ENCODE measurements around the gene NOB1. TPM values are rescaled to one million over a fixed set of nuclear protein-coding genes. Genes with fewer than 3 reads are reported as not detected.

NOB1 gene
- total RNA-seq (ENCODE audit: low replicate concordance) = 52.3 and 60.3 TPM in 2 replicates
- long read RNA-seq, transcript NOB1-201 (9 exons, 1,734 nt) = major isoform, 262 of 274 reads
- long read RNA-seq, partial matches to known transcripts = 3 of 274 reads
- long read RNA-seq, other reads (novel, unspliced or antisense) = 9 of 274 reads

- peaks cover 8% of the 10 kb centered on the region for H3K4me1 Mint-ChIP-seq (ENCODE audit: unreplicated experiment)
- peak within 1 kb of the TSS; percentile 100 for H3K4me3 Mint-ChIP-seq
- H3K27ac Mint-ChIP-seq = peak within 1 kb of the TSS; percentile 99
- peak; percentile 98 for TF ChIP-seq CTCF (conservative IDR thresholded peaks at IDR 0.05)
- H3K36me3 Mint-ChIP-seq = peaks cover 12% of the 10 kb centered on the region
- DNase-seq (ENCODE audit: extremely low spot score, unreplicated experiment) = peak; percentile 97
- peaks cover 6% of the 10 kb centered on the region for H3K27me3 Mint-ChIP-seq
- H3K9me3 Mint-ChIP-seq = no peaks in the 10 kb centered on the region
Observed at GRCh38 chr16:69754469-69755310, at the start of gene NOB1. Gene NOB1 (minus strand): TSS chr16:69754926. CDS start chr16:69754910, 16 bp downstream.

- Mint-ChIP-seq H3K9me3 (no peaks in the 10 kb centered on the region), H3K27ac (no peak overlapping the region), H3K4me3 (no peak overlapping the region), H3K27me3 (no peaks in the 10 kb centered on the region), H3K36me3 (peaks cover 20% of the 10 kb centered on the region), H3K4me1 (ENCODE audit: unreplicated experiment) (peaks cover 12% of the 10 kb centered on the region)
- DNase-seq (ENCODE audit: extremely low spot score, unreplicated experiment) = no peak
- no peak for TF ChIP-seq CTCF (conservative IDR thresholded peaks at IDR 0.05)
Observed at GRCh38 chr16:69804297-69804696, 49.6 kb upstream of the NOB1 start.

GRCh38 chr16:69799611-69800031 lies 44.9 kb upstream of the NOB1 start:
- Mint-ChIP-seq H3K4me3 (no peak overlapping the region), H3K36me3 (peaks cover 15% of the 10 kb centered on the region), H3K27ac (peak overlapping the region; percentile 24), H3K4me1 (ENCODE audit: unreplicated experiment) (peaks cover 28% of the 10 kb centered on the region), H3K9me3 (no peaks in the 10 kb centered on the region), H3K27me3 (no peaks in the 10 kb centered on the region)
- TF ChIP-seq CTCF (conservative IDR thresholded peaks at IDR 0.05) = no peak
- no peak for DNase-seq (ENCODE audit: extremely low spot score, unreplicated experiment)

- peaks cover 25% of the 10 kb centered on the region for H3K4me1 Mint-ChIP-seq (ENCODE audit: unreplicated experiment)
- H3K36me3 Mint-ChIP-seq = peaks cover 16% of the 10 kb centered on the region
- no peaks in the 10 kb centered on the region for H3K9me3 Mint-ChIP-seq
- H3K4me3 Mint-ChIP-seq = no peak overlapping the region
- TF ChIP-seq CTCF (conservative IDR thresholded peaks at IDR 0.05) = peak; percentile 64
- no peak for DNase-seq (ENCODE audit: extremely low spot score, unreplicated experiment)
- H3K27me3 Mint-ChIP-seq = no peaks in the 10 kb centered on the region
- H3K27ac Mint-ChIP-seq = no peak overlapping the region
Observed at GRCh38 chr16:69798466-69798865, 43.7 kb upstream of the NOB1 start.

DNA sequence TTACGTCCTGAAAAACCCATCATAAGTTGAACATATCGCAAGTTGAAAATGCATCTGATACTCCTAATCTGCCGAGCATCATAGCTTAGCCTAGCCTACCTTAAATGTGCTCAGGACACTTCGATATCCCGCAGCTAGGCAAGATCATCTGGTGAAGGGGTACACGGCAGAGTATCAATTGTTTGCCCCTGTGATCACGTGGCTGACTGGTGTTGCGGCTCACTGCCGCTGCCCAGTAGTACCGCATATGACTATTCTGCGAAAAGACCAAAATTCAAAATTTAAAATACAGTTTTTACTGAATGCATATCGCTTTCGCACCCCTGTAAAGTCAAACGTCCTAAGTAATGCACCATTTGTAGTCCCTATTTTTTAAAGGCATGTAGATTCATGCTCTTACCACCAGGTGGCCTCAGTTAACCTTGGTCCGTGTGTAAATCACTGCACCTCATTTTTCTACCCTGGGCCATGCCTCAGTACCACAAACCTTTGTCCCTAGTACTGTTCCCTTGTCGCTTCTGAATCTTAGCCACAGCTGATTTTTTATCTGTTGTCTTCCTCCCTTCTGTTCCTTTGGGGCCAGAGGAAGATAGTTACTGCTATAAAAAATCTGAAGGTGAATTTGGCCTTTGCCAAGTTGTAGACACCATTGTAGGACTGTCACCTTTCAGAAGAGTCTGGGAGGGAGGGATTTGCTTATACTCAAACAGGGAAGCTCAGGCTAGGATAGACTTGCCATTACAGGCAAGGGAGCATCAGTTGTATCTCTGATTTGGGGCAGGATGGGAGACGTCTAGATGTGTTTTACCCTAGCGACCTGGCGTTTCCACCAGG lies 41.8 kb upstream of the NOB1 start:
- TF ChIP-seq CTCF (conservative IDR thresholded peaks at IDR 0.05) = peak; percentile 96
- no peak overlapping the region for H3K4me3 Mint-ChIP-seq
- peaks cover 15% of the 10 kb centered on the region for H3K36me3 Mint-ChIP-seq
- H3K4me1 Mint-ChIP-seq (ENCODE audit: unreplicated experiment) = peaks cover 27% of the 10 kb centered on the region
- DNase-seq (ENCODE audit: extremely low spot score, unreplicated experiment) = no peak
- no peaks in the 10 kb centered on the region for H3K27me3 Mint-ChIP-seq
- H3K27ac Mint-ChIP-seq = no peak overlapping the region
- no peaks in the 10 kb centered on the region for H3K9me3 Mint-ChIP-seq

All from type B pancreatic cell (in vitro differentiated cells).